ENCODE results near the gene CARM1. TPM values are rescaled to one million over a fixed set of nuclear protein-coding genes. Genes with fewer than 3 reads are reported as not detected.
"Not testable (repeated sequence)": the region's sequence is repeated elsewhere in the genome, so short reads cannot be mapped to it uniquely, and the experiment has no call there.

The CARM1 gene
- total RNA-seq, 2 experiments from 2014 or later, result 33.2 to 33.4 TPM

- ChIA-PET CTCF (interaction anchor here (0.7 to 3.5 kb wide), 19 partner anchors 10 to 546 kb away, joined by 3 to 37 read pairs (median 5); partner anchors contain the start of genes C19orf38 and DNM2), POLR2A (interaction anchor here (0.6 to 2.2 kb wide), 7 partner anchors 14 to 117 kb away, joined by 4 to 13 read pairs (median 6); partner anchors contain the start of gene DNM2)
- ATAC-seq (no peak), DNase-seq (no peak)
- peak overlapping the region; percentile 89 for H3K4me3 Mint-ChIP-seq
- H3K27ac Mint-ChIP-seq, result peak overlapping the region; percentile 99
- H3K27me3 Mint-ChIP-seq (ENCODE audit: low read depth), result no peaks in the 10 kb centered on the region
- H3K9me3 Mint-ChIP-seq (ENCODE audit: insufficient read depth), result peaks cover 9% of the 10 kb centered on the region
- peaks cover 17% of the 10 kb centered on the region for H3K4me1 Mint-ChIP-seq (ENCODE audit: low read depth)
- H3K36me3 Mint-ChIP-seq (ENCODE audit: low read depth), result peaks cover 23% of the 10 kb centered on the region
Measured at GRCh38 chr19:10835089-10835753, 36.1 kb upstream of the CARM1 start.

GRCh38 chr19:10835754-10836478 lies 35.4 kb upstream of the CARM1 start, which contains the start of gene TMED1:
TSS of gene TMED1 (minus strand) at chr19:10836212. CDS start at chr19:10836191, 21 bp downstream.
- DNase-seq, result peak; percentile 98
- Mint-ChIP-seq H3K4me3 (peak within 1 kb of the TSS; percentile 89), H3K4me1 (ENCODE audit: low read depth) (peaks cover 17% of the 10 kb centered on the region), H3K27ac (peak within 1 kb of the TSS; percentile 99), H3K27me3 (ENCODE audit: low read depth) (no peaks in the 10 kb centered on the region), H3K9me3 (ENCODE audit: insufficient read depth) (peaks cover 9% of the 10 kb centered on the region), H3K36me3 (ENCODE audit: low read depth) (peaks cover 23% of the 10 kb centered on the region)
- CTCF ChIA-PET, result interaction anchor here (0.6 to 3.5 kb wide), 22 partner anchors 9 to 545 kb away, joined by 3 to 37 read pairs (median 4); partner anchors contain the start of genes C19orf38 and DNM2
- ATAC-seq, result peak; percentile 91
- POLR2A ChIA-PET, result interaction anchor here (0.6 to 2.2 kb wide), 11 partner anchors 14 to 132 kb away, joined by 3 to 13 read pairs (median 4); partner anchors contain the start of gene DNM2

- peak; percentile 91 for DNase-seq
- Mint-ChIP-seq H3K27ac (peak overlapping the region; percentile 99), H3K4me1 (ENCODE audit: low read depth) (peaks cover 17% of the 10 kb centered on the region), H3K4me3 (peak overlapping the region; percentile 89), H3K27me3 (ENCODE audit: low read depth) (no peaks in the 10 kb centered on the region), H3K9me3 (ENCODE audit: insufficient read depth) (peaks cover 9% of the 10 kb centered on the region), H3K36me3 (ENCODE audit: low read depth) (peaks cover 23% of the 10 kb centered on the region)
- CTCF ChIA-PET, result interaction anchor here (0.7 to 3.5 kb wide), 19 partner anchors 8 to 544 kb away, joined by 3 to 37 read pairs (median 5); partner anchors contain the start of genes C19orf38 and DNM2
- peak; percentile 30 for ATAC-seq
- POLR2A ChIA-PET, result interaction anchor here (0.6 to 2.2 kb wide), 9 partner anchors 13 to 133 kb away, joined by 3 to 13 read pairs (median 4); partner anchors contain the start of gene DNM2
Measured at GRCh38 chr19:10836479-10837330, 34.6 kb upstream of the CARM1 start.

DNA sequence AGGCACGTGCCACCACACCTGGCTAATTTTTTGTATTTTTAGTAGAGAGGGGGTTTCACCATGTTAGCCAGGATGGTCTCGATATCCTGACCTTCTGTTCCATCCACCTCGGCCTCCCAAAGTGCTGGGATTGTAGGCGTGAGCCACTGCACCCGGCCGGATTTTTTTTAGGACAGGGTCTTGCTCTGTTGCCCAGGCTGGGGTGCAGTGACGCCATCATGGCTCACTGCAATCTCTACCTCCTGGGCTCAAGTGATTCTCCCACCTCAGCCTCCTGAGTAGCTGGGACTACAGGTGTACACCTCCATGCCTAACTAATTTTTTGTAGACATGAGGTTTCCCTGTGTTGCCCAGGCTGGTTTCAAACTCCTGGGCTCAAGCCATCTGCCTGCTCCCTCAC lies 33.7 kb upstream of the CARM1 start:
- Mint-ChIP-seq H3K4me1 (ENCODE audit: low read depth) (peaks cover 17% of the 10 kb centered on the region), H3K36me3 (ENCODE audit: low read depth) (peaks cover 22% of the 10 kb centered on the region)
- ATAC-seq; H3K27ac Mint-ChIP-seq; DNase-seq; H3K27me3 Mint-ChIP-seq (ENCODE audit: low read depth); H3K4me3 Mint-ChIP-seq; H3K9me3 Mint-ChIP-seq (ENCODE audit: insufficient read depth): not testable (repeated sequence)
- POLR2A ChIA-PET, result interaction anchor here (0.9 kb wide), 1 partner anchor 120 kb away, joined by 3 read pairs; the partner anchor contains the start of gene DNM2
- CTCF ChIA-PET, result interaction anchor here (1.0 to 3.5 kb wide), 3 partner anchors 16 to 121 kb away, joined by 3 to 37 read pairs (median 27); partner anchors contain the start of gene DNM2

GRCh38 chr19:10838377-10838776 lies 33.0 kb upstream of the CARM1 start:
- no peak overlapping the region for H3K4me3 Mint-ChIP-seq
- H3K4me1 Mint-ChIP-seq (ENCODE audit: low read depth), result peaks cover 17% of the 10 kb centered on the region
- no peaks in the 10 kb centered on the region for H3K27me3 Mint-ChIP-seq (ENCODE audit: low read depth)
- POLR2A ChIA-PET, result interaction anchor here (1.2 kb wide), 1 partner anchor 26 kb away, joined by 3 read pairs; no protein-coding TSS in a partner anchor
- no peak overlapping the region for H3K27ac Mint-ChIP-seq
- peaks cover 9% of the 10 kb centered on the region for H3K9me3 Mint-ChIP-seq (ENCODE audit: insufficient read depth)
- CTCF ChIA-PET, result interaction anchor here (0.9 to 1.5 kb wide), 2 partner anchors 20 to 78 kb away, joined by 3 to 5 read pairs; no protein-coding TSS in a partner anchor
- peaks cover 15% of the 10 kb centered on the region for H3K36me3 Mint-ChIP-seq (ENCODE audit: low read depth)
- ATAC-seq, result no peak
- no peak for DNase-seq

DNA sequence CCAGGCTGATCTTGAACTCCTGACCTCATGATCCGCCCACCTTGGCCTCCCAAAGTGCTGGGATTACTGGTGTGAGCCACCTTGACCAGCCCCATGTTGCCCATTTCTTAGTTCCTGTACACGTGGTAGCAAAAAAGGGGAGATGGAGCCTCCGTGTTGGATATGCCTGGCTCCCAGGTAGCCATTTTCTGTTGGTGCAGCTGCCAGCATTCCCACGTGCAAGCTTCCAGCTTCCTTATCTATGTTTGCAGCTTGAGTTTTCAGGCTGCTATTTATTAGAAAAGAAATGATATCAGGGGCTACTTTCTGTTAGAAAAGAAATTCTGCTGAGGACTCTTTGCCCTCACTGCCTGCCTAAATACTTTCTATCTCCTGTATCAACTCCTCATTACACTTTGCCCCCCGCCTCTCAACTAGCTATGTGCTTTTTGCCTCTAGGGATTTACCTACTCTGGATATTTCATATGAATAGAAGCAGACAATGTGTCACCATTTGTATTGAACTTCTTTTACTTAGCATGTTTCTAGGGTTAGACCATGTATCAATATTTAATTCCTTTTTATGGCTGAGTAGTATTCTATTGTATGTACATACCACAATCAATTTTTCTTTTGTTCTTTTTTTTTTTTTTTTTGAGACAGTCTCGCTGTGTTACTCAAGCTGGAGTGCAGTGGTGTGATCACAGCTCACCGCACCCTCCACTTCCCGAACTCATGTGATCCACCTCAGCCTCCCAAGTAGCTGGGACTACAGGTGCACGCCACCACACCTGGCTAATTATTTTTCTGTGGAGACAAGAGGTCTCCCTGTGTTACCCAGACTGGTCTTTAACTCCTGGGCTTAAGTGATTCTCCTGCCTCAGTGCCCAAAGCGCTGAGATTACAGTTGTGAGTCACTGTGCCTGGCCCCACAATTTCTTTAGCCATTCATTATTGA lies 32.0 kb upstream of the CARM1 start:
- Mint-ChIP-seq H3K4me3 (no peak overlapping the region), H3K4me1 (ENCODE audit: low read depth) (peaks cover 17% of the 10 kb centered on the region), H3K27ac (no peak overlapping the region), H3K27me3 (ENCODE audit: low read depth) (no peaks in the 10 kb centered on the region), H3K9me3 (ENCODE audit: insufficient read depth) (peaks cover 9% of the 10 kb centered on the region), H3K36me3 (ENCODE audit: low read depth) (peaks cover 10% of the 10 kb centered on the region)
- ATAC-seq (no peak), DNase-seq (no peak)
- POLR2A ChIA-PET, result interaction anchor here (0.8 to 1.2 kb wide), 2 partner anchors 17 to 25 kb away, joined by 3 to 4 read pairs; no protein-coding TSS in a partner anchor
- CTCF ChIA-PET, result interaction anchor here (0.8 to 1.5 kb wide), 5 partner anchors 19 to 122 kb away, joined by 3 to 8 read pairs (median 5); partner anchors contain the start of gene DNM2

- CTCF ChIA-PET, result interaction anchor here (1.5 to 1.9 kb wide), 2 partner anchors 16 to 22 kb away, joined by 5 to 7 read pairs; no protein-coding TSS in a partner anchor
- H3K9me3 Mint-ChIP-seq (ENCODE audit: insufficient read depth), result peaks cover 5% of the 10 kb centered on the region
Measured at GRCh38 chr19:10842788-10843187, 28.6 kb upstream of the CARM1 start.

DNA sequence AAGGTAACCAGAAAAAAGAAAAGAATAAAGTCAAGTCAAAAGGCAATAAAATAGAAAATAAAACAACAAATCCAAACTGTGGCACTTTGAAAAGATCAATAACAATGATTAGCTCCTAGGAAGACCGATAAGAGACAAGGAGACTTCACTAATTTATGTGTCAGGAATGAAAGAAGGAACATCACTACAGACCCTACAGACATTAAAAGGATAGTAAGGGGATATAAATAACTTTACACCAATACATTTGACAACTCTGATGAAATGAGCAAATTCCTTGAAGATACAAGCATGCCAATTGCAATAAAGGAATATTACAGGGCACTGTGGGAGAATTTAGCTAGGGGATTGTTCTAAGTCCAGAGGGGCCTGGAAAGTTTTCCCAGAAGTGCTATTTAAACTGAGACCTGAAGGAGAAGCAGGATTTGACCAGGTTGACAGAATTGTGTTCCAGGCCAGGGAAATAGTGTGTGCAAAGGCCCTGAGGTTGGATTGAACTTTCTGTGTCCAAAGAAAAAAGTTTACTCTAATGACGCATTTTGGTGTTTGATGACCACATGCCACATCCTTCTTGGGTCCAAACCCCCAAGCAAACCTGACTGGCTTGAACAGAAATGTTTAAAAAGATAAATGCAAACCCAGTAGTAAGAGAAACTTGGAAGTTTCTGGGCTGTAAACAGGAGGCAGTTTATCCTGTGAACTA lies 24.7 kb upstream of the CARM1 start:
- no peak overlapping the region for H3K4me3 Mint-ChIP-seq
- peaks cover 5% of the 10 kb centered on the region for H3K9me3 Mint-ChIP-seq (ENCODE audit: insufficient read depth)
- peaks cover 23% of the 10 kb centered on the region for H3K4me1 Mint-ChIP-seq (ENCODE audit: low read depth)
- H3K36me3 Mint-ChIP-seq (ENCODE audit: low read depth), result peaks cover 7% of the 10 kb centered on the region
- ATAC-seq, result no peak
- ChIA-PET CTCF (interaction anchor here (2.0 to 2.3 kb wide), 4 partner anchors 9 to 129 kb away, joined by 4 to 18 read pairs (median 15); partner anchors contain the start of gene DNM2), POLR2A (no interaction called here)
- peak; percentile 33 for DNase-seq
- H3K27ac Mint-ChIP-seq, result no peak overlapping the region
- peaks cover 3% of the 10 kb centered on the region for H3K27me3 Mint-ChIP-seq (ENCODE audit: low read depth)

More at GRCh38 chr19:10842788-10843187, 28.6 kb upstream of the CARM1 start:
- ATAC-seq, result no peak
- Mint-ChIP-seq H3K4me1 (ENCODE audit: low read depth) (peaks cover 12% of the 10 kb centered on the region), H3K4me3 (no peak overlapping the region), H3K36me3 (ENCODE audit: low read depth) (peaks cover 7% of the 10 kb centered on the region), H3K27me3 (ENCODE audit: low read depth) (peaks cover 3% of the 10 kb centered on the region), H3K27ac (no peak overlapping the region)
- POLR2A ChIA-PET, result no interaction called here
- no peak for DNase-seq

- H3K4me3 Mint-ChIP-seq, result peak within 1 kb of the TSS; percentile 35
- DNase-seq (peak; percentile 27), ATAC-seq (peak; percentile 48)
- H3K9me3 Mint-ChIP-seq (ENCODE audit: insufficient read depth), result peaks cover 5% of the 10 kb centered on the region
- peaks cover 7% of the 10 kb centered on the region for H3K36me3 Mint-ChIP-seq (ENCODE audit: low read depth)
- H3K27me3 Mint-ChIP-seq (ENCODE audit: low read depth), result peaks cover 3% of the 10 kb centered on the region
- peak within 1 kb of the TSS; percentile 57 for H3K27ac Mint-ChIP-seq
- CTCF ChIA-PET, result interaction anchor here (0.6 to 2.4 kb wide), 4 partner anchors 10 to 16 kb away, joined by 4 to 14 read pairs (median 7); partner anchors contain the start of gene TMED1
- POLR2A ChIA-PET, result no interaction called here
- H3K4me1 Mint-ChIP-seq (ENCODE audit: low read depth), result peaks cover 23% of the 10 kb centered on the region
Measured at GRCh38 chr19:10848230-10848856, 23.0 kb upstream of the CARM1 start, which contains the start of gene C19orf38. TSS of gene C19orf38 (plus strand) at chr19:10848415. CDS start at chr19:10848509, 94 bp downstream.

All from activated CD8-positive, alpha-beta T cell treated with anti-CD3 and anti-CD28 coated beads, Interleukin-2, amount 10 ng/mL, durations not matched to agents 7 days and 5 days (primary cell).